Ecto neural progenitor cell (in vitro differentiated cells): ENCODE measurements around the gene ELF5.

Source experiments
- DNase-seq: peaks from one replicate; pipeline ENCODE4 v3.0.0-alpha.2; 2018; ENCODE audit warnings: low spot score

ELF5 gene

GRCh38 chr11:34521265-34521664 lies 7.7 kb upstream of the ELF5 start:
- DNase-seq: no peak

GRCh38 chr11:34519595-34520235 lies 6.1 kb upstream of the ELF5 start:
- no peak for DNase-seq

- DNase-seq: no peak
These were observed 2.9 kb upstream of the ELF5 start for GRCh38 chr11:34516247-34517040.

- DNase-seq: no peak
These were observed 1.0 kb upstream of the ELF5 start for GRCh38 chr11:34514597-34514996.

- DNase-seq: peak; percentile 72
These were observed 533 bp downstream of the ELF5 start for GRCh38 chr11:34512840-34513681.

GRCh38 chr11:34510673-34511072 lies 2.9 kb downstream of the ELF5 start:
- no peak for DNase-seq

GRCh38 chr11:34510218-34510617 lies 3.4 kb downstream of the ELF5 start:
- DNase-seq: no peak

GRCh38 chr11:34509336-34509876 lies 4.2 kb downstream of the ELF5 start:
- DNase-seq: no peak

GRCh38 chr11:34508524-34508923 lies 5.1 kb downstream of the ELF5 start:
- no peak for DNase-seq

GRCh38 chr11:34507610-34508009 lies 6.0 kb downstream of the ELF5 start:
- no peak for DNase-seq

GRCh38 chr11:34507156-34507555 lies 6.4 kb downstream of the ELF5 start:
- no peak for DNase-seq

GRCh38 chr11:34505874-34506273 lies 7.7 kb downstream of the ELF5 start:
- DNase-seq: no peak

- DNase-seq: no peak
These were observed 10.6 kb downstream of the ELF5 start for GRCh38 chr11:34502949-34503348.

- no peak for DNase-seq
These were observed 11.6 kb downstream of the ELF5 start for GRCh38 chr11:34501949-34502348.

GRCh38 chr11:34501500-34501899 lies 12.1 kb downstream of the ELF5 start:
- DNase-seq: no peak

GRCh38 chr11:34499719-34500500 lies 13.7 kb downstream of the ELF5 start:
- DNase-seq: no peak

GRCh38 chr11:34495724-34496377 lies 17.7 kb downstream of the ELF5 start:
- no peak for DNase-seq

- no peak for DNase-seq
These were observed 18.3 kb downstream of the ELF5 start for GRCh38 chr11:34495239-34495723.

- no peak for DNase-seq
These were observed 19.5 kb downstream of the ELF5 start for GRCh38 chr11:34493926-34494595.

- no peak for DNase-seq
These were observed 20.1 kb downstream of the ELF5 start for GRCh38 chr11:34493468-34493867.
